HG03025 (cell line): Measurements from ENCODE around the gene SEC22C.
"Not testable (repeated sequence)": the region's sequence is repeated elsewhere in the genome, so short reads cannot be mapped to it uniquely, and the experiment has no call there.

ENCODE experiments used
- ATAC-seq: cut with Tn5 transposase; IDR thresholded peaks from one replicate; pipeline ENCODE4 v1.9.1; 2021; ENCODE audit warnings: mild to moderate bottlenecking, moderate library complexity; ENCODE audit not compliant: unreplicated experiment, low FRiP score

The SEC22C gene

GRCh38 chr3:42581709-42582473 is at the start of gene SEC22C:
TSS of gene SEC22C (minus strand) at chr3:42581967. CDS start at chr3:42569046, 12,921 bp downstream.
- ATAC-seq: peak; percentile 85

GRCh38 chr3:42613462-42613861 is 31.7 kb upstream of the SEC22C start:
- ATAC-seq: no peak

- ATAC-seq: no peak
These were observed 31.2 kb upstream of the SEC22C start for GRCh38 chr3:42612928-42613327.

- ATAC-seq: no peak
These were observed 30.4 kb upstream of the SEC22C start for GRCh38 chr3:42612217-42612616.

GRCh38 chr3:42610976-42611375 is 29.2 kb upstream of the SEC22C start:
- no peak for ATAC-seq

- ATAC-seq: no peak
These were observed 26.8 kb upstream of the SEC22C start for GRCh38 chr3:42608581-42608980.

GRCh38 chr3:42605546-42606173 is 23.9 kb upstream of the SEC22C start:
- ATAC-seq: no peak

GRCh38 chr3:42602961-42603360 is 21.2 kb upstream of the SEC22C start:
- no peak for ATAC-seq

GRCh38 chr3:42601896-42602581 is 20.3 kb upstream of the SEC22C start:
- no peak for ATAC-seq

GRCh38 chr3:42600958-42601675 is 19.4 kb upstream of the SEC22C start:
- peak; percentile 32 for ATAC-seq

- peak; percentile 82 for ATAC-seq
These were observed 18.6 kb upstream of the SEC22C start, which contains the start of gene NKTR for GRCh38 chr3:42600111-42600957. TSS of gene NKTR (plus strand) at chr3:42600686. CDS start at chr3:42601007, 321 bp downstream.

- ATAC-seq: not testable (repeated sequence)
These were observed 15.3 kb upstream of the SEC22C start for GRCh38 chr3:42597098-42597497.

- no peak for ATAC-seq
These were observed 13.9 kb upstream of the SEC22C start for GRCh38 chr3:42595682-42596081.

GRCh38 chr3:42593635-42594034 is 11.9 kb upstream of the SEC22C start:
- ATAC-seq: no peak

GRCh38 chr3:42591811-42592210 is 10.0 kb upstream of the SEC22C start:
- ATAC-seq: no peak

GRCh38 chr3:42590989-42591756 is 9.4 kb upstream of the SEC22C start:
- ATAC-seq: no peak

GRCh38 chr3:42589382-42590109 is 7.8 kb upstream of the SEC22C start:
- no peak for ATAC-seq

- no peak for ATAC-seq
These were observed 6.9 kb upstream of the SEC22C start for GRCh38 chr3:42588625-42589024.
